Fibroblast of mammary gland (primary cell): ENCODE data around the gene HOPX.

Experiments
- DNase-seq: peaks from one replicate; pipeline ENCODE4 v3.0.0-alpha.2; 2010; ENCODE audit warnings: low read depth
- H3K4me3 ChIP-seq: 2 replicates; pipeline ENCODE4 v1.5.1; 2011; ENCODE audit warnings: low read depth, mild to moderate bottlenecking, low read length, moderate library complexity; ENCODE audit not compliant: control insufficient read depth
- TF ChIP-seq, protein P1 (sequence below): conservative IDR thresholded peaks from 2 replicates; pipeline ENCODE4 v1.5.1; 2011; ENCODE audit warnings: low read depth, low read length, inconsistent platforms; ENCODE audit not compliant: control insufficient read depth, insufficient read depth

HOPX gene

DNA sequence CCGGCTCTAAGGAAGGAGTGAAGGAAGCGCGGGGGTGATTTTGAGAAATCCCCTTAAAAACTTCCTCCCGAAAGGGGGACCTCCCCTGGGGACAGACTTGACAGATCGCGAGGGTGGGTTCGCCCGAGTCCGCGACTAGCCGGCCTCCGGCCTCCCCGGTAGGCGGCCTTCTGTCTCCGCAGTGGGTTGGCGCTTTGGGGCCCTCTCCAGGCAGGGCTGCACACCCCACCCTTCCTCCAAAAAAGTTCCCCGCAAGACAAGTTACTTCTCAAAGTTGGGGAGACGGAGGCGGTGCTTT, 24.8 kb downstream of the HOPX start:
- H3K4me3 ChIP-seq = peak overlapping the region; percentile 32
- no peak for DNase-seq
- TF ChIP-seq, protein P1, sequence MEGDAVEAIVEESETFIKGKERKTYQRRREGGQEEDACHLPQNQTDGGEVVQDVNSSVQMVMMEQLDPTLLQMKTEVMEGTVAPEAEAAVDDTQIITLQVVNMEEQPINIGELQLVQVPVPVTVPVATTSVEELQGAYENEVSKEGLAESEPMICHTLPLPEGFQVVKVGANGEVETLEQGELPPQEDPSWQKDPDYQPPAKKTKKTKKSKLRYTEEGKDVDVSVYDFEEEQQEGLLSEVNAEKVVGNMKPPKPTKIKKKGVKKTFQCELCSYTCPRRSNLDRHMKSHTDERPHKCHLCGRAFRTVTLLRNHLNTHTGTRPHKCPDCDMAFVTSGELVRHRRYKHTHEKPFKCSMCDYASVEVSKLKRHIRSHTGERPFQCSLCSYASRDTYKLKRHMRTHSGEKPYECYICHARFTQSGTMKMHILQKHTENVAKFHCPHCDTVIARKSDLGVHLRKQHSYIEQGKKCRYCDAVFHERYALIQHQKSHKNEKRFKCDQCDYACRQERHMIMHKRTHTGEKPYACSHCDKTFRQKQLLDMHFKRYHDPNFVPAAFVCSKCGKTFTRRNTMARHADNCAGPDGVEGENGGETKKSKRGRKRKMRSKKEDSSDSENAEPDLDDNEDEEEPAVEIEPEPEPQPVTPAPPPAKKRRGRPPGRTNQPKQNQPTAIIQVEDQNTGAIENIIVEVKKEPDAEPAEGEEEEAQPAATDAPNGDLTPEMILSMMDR = peak; percentile 36

GRCh38 chr4:56655627-56656345, 25.3 kb downstream of the HOPX start:
- DNase-seq = no peak
- TF ChIP-seq, protein P1 = no peak
- peak overlapping the region; percentile 48 for H3K4me3 ChIP-seq

DNA sequence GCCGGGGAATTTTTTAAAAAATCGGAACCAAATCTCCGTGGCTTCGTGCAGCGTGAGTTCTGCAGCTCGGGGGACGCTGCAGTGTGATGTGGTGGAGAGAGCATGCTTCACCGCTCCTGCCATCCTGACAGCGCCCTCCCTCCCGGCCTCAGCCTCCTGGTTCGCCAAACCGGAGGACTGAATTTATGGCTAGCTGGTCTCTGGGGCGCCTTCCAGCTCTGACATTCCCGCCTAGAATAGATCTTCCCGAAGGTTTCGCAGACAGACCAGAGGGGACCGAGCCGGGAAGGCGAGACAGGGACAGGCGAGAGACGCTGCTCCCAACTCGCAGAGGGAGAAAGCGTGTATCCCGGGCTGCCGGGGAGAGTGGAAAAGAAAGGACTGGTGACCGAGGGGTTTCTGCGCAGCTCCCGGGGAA, 25.9 kb downstream of the HOPX start:
- TF ChIP-seq, protein P1 = no peak
- DNase-seq = peak; percentile 25
- H3K4me3 ChIP-seq = peak overlapping the region; percentile 48

DNA sequence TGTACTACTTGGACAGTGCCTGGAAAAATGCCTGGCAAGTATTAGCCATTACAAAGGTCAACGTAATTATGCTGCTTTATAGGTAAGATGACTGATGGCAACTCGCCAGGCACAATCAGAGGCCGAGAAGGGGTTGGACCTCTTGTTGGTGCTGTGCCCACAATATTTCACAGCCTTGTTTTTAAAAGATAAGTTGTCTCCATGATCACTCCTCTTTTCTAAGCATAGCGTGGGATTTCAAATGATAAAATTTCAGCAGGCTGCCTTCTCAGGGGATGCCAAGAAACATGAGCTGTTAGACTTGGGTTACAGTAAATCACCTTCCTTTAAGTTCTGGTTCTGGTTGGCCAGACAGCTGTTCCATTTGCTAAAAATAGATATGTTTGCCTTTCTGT, 26.9 kb downstream of the HOPX start:
- TF ChIP-seq, protein P1 = no peak
- no peak overlapping the region for H3K4me3 ChIP-seq
- DNase-seq = no peak

GRCh38 chr4:56653461-56654237, 27.4 kb downstream of the HOPX start:
- no peak for DNase-seq
- no peak overlapping the region for H3K4me3 ChIP-seq
- TF ChIP-seq, protein P1 = no peak

DNA sequence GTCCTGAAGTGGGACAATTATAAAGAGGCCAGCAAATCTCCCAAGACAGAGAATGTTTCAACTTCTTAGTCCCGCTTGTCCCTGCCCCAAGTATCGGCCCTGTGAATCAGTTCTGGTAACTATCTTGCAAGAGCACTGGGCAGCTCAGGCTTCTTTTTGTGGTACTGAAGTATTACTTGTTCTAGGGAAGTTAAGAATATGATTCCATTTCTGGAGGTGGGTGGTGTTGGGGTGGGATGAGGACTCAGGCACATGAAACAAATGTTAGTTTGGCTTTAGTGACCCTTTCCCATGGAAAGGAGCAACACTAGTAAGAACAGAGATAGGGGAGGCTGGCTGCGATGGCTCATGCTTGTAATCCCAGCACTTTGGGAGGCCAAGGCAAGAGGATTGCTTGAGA, 28.9 kb downstream of the HOPX start:
- DNase-seq = no peak
- TF ChIP-seq, protein P1 = no peak
- no peak overlapping the region for H3K4me3 ChIP-seq
